H9 (cell line): Measurements from ENCODE around the gene BRICD5. TPM values are rescaled to one million over a fixed set of nuclear protein-coding genes. Genes with fewer than 3 reads are reported as not detected.

Experiments used
- DNase-seq: peaks from one replicate; pipeline ENCODE4 v3.0.0-alpha.2; 2017
- H2AFZ ChIP-seq: one replicate; pipeline ENCODE4 v1.6.1; 2013; ENCODE audit warnings: mild to moderate bottlenecking, low read length, control low read depth, moderate library complexity
- H2AK5ac ChIP-seq: 2 replicates; pipeline ENCODE4 v1.6.1; 2013; ENCODE audit warnings: low read length, control low read depth, mixed read lengths; ENCODE audit not compliant: insufficient read length
- H2BK120ac ChIP-seq: one replicate; pipeline ENCODE4 v1.6.1; 2013; ENCODE audit warnings: low read depth, mild to moderate bottlenecking, low read length, control low read depth, inconsistent platforms; ENCODE audit not compliant: poor library complexity, severe bottlenecking
- H2BK12ac ChIP-seq: 2 replicates; pipeline ENCODE4 v1.6.1; 2013; ENCODE audit warnings: low read length, control low read depth, mixed read lengths, low read depth; ENCODE audit not compliant: insufficient read length
- H2BK15ac ChIP-seq: 2 replicates; pipeline ENCODE4 v1.6.1; 2013; ENCODE audit warnings: low read depth, low read length, control low read depth
- H2BK20ac ChIP-seq: one replicate; pipeline ENCODE4 v1.6.1; 2013; ENCODE audit warnings: low read depth, mild to moderate bottlenecking, low read length, control low read depth, inconsistent platforms; ENCODE audit not compliant: poor library complexity, severe bottlenecking
- H2BK5ac ChIP-seq: 2 replicates; pipeline ENCODE4 v1.6.1; 2013; ENCODE audit warnings: low read length, control low read depth, mixed read lengths; ENCODE audit not compliant: insufficient read length
- H3K14ac ChIP-seq: 2 replicates; pipeline ENCODE4 v1.6.1; 2013; ENCODE audit warnings: low read length, control low read depth; ENCODE audit not compliant: insufficient read depth
- H3K18ac ChIP-seq: 2 replicates; pipeline ENCODE4 v1.6.1; 2013; ENCODE audit warnings: low read depth, mild to moderate bottlenecking, mixed read lengths, low read length, control low read depth; ENCODE audit not compliant: insufficient read length
- H3K23ac ChIP-seq: 2 replicates; pipeline ENCODE4 v1.6.1; 2013; ENCODE audit warnings: low read length, control low read depth, mixed read lengths, low read depth; ENCODE audit not compliant: insufficient read length
- H3K23me2 ChIP-seq: 2 replicates; pipeline ENCODE4 v1.6.1; 2013; ENCODE audit warnings: low read depth, mild to moderate bottlenecking, mixed read lengths, low read length, control low read depth; ENCODE audit not compliant: insufficient read length, poor library complexity, severe bottlenecking
- H3K27ac ChIP-seq: 2 replicates; pipeline ENCODE4 v1.5.1; 2013; ENCODE audit warnings: low read length, control low read depth, mixed read lengths, low read depth; ENCODE audit not compliant: insufficient read length
- H3K27me3 ChIP-seq: 2 replicates; pipeline ENCODE4 v1.6.1; 2013; ENCODE audit warnings: low read length, control low read depth, inconsistent platforms; ENCODE audit not compliant: insufficient read depth
- H3K4ac ChIP-seq: 2 replicates; pipeline ENCODE4 v1.6.1; 2013; ENCODE audit warnings: low read depth, mild to moderate bottlenecking, control low read depth, inconsistent platforms, low read length, moderate library complexity
- H3K4me1 ChIP-seq: 2 replicates; pipeline ENCODE4 v1.6.1; 2013; ENCODE audit warnings: low read length, control low read depth, inconsistent platforms; ENCODE audit not compliant: insufficient read depth
- H3K4me2 ChIP-seq: 2 replicates; pipeline ENCODE4 v1.6.1; 2013; ENCODE audit warnings: low read length, control low read depth, mixed read lengths; ENCODE audit not compliant: insufficient read length, insufficient read depth
- H3K56ac ChIP-seq: 2 replicates; pipeline ENCODE4 v1.6.1; 2013; ENCODE audit warnings: low read depth, mild to moderate bottlenecking, mixed read lengths, low read length, control low read depth; ENCODE audit not compliant: insufficient read length
- H3K79me1 ChIP-seq: 2 replicates; pipeline ENCODE4 v1.6.1; 2013; ENCODE audit warnings: low read depth, mild to moderate bottlenecking, moderate library complexity, low read length, control low read depth, inconsistent platforms; ENCODE audit not compliant: insufficient read depth, poor library complexity, severe bottlenecking
- H3K79me2 ChIP-seq: 2 replicates; pipeline ENCODE4 v1.6.1; 2013; ENCODE audit warnings: low read length, control low read depth, inconsistent platforms; ENCODE audit not compliant: insufficient read depth
- H3K9ac ChIP-seq: 2 replicates; pipeline ENCODE4 v1.6.1; 2013; ENCODE audit warnings: low read length, control low read depth, mixed read lengths; ENCODE audit not compliant: insufficient read length; ENCODE audit errors: extremely low read depth
- H3K9me3 ChIP-seq: one replicate; pipeline ENCODE4 v1.6.1; 2013; ENCODE audit warnings: low read depth, low read length, inconsistent platforms; ENCODE audit not compliant: control insufficient read depth
- H3T11ph ChIP-seq: one replicate; pipeline ENCODE4 v1.6.1; 2013; ENCODE audit warnings: mild to moderate bottlenecking, low read length, control low read depth, inconsistent platforms
- H4K20me1 ChIP-seq: one replicate; pipeline ENCODE4 v1.6.1; 2013; ENCODE audit not compliant: control insufficient read depth, insufficient read length, insufficient read depth
- H4K5ac ChIP-seq: 2 replicates; pipeline ENCODE4 v1.6.1; 2013; ENCODE audit warnings: low read depth, mild to moderate bottlenecking, mixed read lengths, low read length, control low read depth; ENCODE audit not compliant: insufficient read length
- H4K8ac ChIP-seq: replicated peaks from 2 replicates; pipeline ENCODE4 v1.6.1; 2013; ENCODE audit warnings: low read length, control low read depth, mixed read lengths, low read depth; ENCODE audit not compliant: insufficient read length
- H4K91ac ChIP-seq: 2 replicates; pipeline ENCODE4 v1.6.1; 2013; ENCODE audit warnings: low read depth, mild to moderate bottlenecking, moderate library complexity, mixed read lengths, low read length, control low read depth; ENCODE audit not compliant: insufficient read length
- H3K27ac Mint-ChIP-seq, 3 experiments: 2 replicates in 2 of 3; 3 replicates in 1 of 3; pipeline ENCODE4 v1.8.0; 2020 to 2021; ENCODE audit warnings: mixed read lengths in 3 of 3, mild to moderate bottlenecking in 1 of 3, moderate library complexity in 1 of 3
- H3K27me3 Mint-ChIP-seq: 2 replicates; pipeline ENCODE4 v1.8.0; 2021; ENCODE audit warnings: low read depth, mild to moderate bottlenecking, moderate library complexity, mixed read lengths
- H3K36me3 Mint-ChIP-seq, 3 experiments: 2 replicates in 2 of 3; 3 replicates in 1 of 3; pipeline ENCODE4 v1.8.0; 2020 to 2021; ENCODE audit warnings: low read depth in 3 of 3, mixed read lengths in 3 of 3; ENCODE audit not compliant: insufficient read depth in 1 of 3
- H3K4me1 Mint-ChIP-seq, 2 experiments: 2 replicates each; pipeline ENCODE4 v1.8.0; 2020; ENCODE audit warnings: mixed read lengths in 2 of 2
- H3K4me3 Mint-ChIP-seq, 2 experiments: 2 replicates in 1 of 2; 3 replicates in 1 of 2; pipeline ENCODE4 v1.8.0; 2020 to 2021; ENCODE audit warnings: mild to moderate bottlenecking in 2 of 2, mixed read lengths in 2 of 2, moderate library complexity in 1 of 2
- H3K9me3 Mint-ChIP-seq, 2 experiments: 2 replicates in 1 of 2; 3 replicates in 1 of 2; pipeline ENCODE4 v1.8.0; 2020; ENCODE audit warnings: mild to moderate bottlenecking in 2 of 2, mixed read lengths in 2 of 2, moderate library complexity in 1 of 2
- WGBS: extraction: QIAGEN DNeasy Blood & Tissue Kit; methylation state at CpG from one replicate; pipeline ENCODE4 v1.1.7; 2013; ENCODE audit warnings: missing lambda C conversion rate, low lambda C conversion rate, mixed read lengths; ENCODE audit not compliant: insufficient read length; ENCODE audit errors: extremely low coverage; 5-methylcytosine and 5-hydroxymethylcytosine counted together
- total RNA-seq: library from RNA; stranded (reverse); gene quantifications from 2 replicates; pipeline ENCODE4 v1.2.1, GENCODE V29; 2021
- TF ChIP-seq, protein P1 (sequence below): fragments of 200-600 bp; sonication (generic); conservative IDR thresholded peaks from 3 replicates; pipeline ENCODE4 v1.8.0; 2021; ENCODE audit warnings: antibody characterized with exemption, mild to moderate bottlenecking

Gene BRICD5
- total RNA-seq, 1 experiment from 2014 or later: 11.9 TPM

DNA sequence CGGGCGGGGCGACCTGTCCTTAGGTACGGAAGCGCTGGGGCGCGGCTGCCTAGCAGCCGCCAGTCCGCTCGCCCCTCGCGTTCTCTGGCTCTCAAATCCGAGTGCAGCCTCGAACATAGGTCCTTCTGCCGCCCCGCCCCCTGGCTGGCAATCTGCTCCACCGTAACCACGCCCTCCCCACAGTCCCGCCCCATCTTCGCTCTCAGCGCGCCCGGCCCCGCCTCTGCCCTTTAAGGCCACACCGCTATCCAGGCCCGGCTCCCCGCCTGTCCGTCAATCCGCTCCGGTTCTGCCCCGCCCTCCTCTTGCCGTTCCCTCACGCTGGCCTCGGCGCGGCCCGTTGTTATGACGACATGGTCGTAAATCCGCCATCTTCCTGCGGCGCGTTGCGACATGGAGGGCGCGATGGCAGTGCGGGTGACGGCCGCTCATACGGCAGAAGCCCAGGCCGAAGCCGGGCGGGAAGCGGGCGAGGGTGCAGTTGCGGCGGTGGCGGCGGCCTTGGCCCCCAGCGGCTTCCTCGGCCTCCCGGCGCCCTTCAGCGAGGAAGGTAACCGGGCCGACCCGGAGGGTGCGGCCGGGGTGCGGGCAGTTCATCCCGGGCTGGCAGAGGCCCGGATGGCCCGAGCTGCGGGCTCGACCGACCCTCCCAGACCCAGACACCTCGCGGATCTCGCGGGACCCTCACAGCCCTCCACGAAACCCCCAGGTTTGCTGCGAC lies 12.7 kb upstream of the BRICD5 start, which contains the start of gene E4F1:
Gene E4F1, plus strand, starts transcription at position 371 of the 721 bp plus-strand sequence. Its CDS starts 23 bp downstream, at position 394.
- Histone ChIP-seq H3K4ac (no peak within 1 kb of the TSS), H3K14ac (peak within 1 kb of the TSS; percentile 36; the same call in 1 of the 2 replicates), H3K18ac (peak within 1 kb of the TSS; percentile 27), H2BK5ac (no peak within 1 kb of the TSS), H3K23ac (no peak within 1 kb of the TSS), H3K4me1 (no peaks in the 10 kb centered on the region), H3K27ac (no peak within 1 kb of the TSS), H2BK12ac (no peak within 1 kb of the TSS), H4K91ac (no peak within 1 kb of the TSS), H4K20me1 (no peaks in the 10 kb centered on the region), H2AK5ac (no peak within 1 kb of the TSS), H3K79me2 (peaks cover 5% of the 10 kb centered on the region; the same call in 1 of the 2 replicates), H3K9ac (peak within 1 kb of the TSS; percentile 60), H3K4me2 (peak within 1 kb of the TSS; percentile 56), H3K23me2 (no peaks in the 10 kb centered on the region), H3K27me3 (no peaks in the 10 kb centered on the region; the same call in 1 of the 2 replicates), H3T11ph (no peak within 1 kb of the TSS), H3K56ac (no peak within 1 kb of the TSS), H2AFZ (no peak within 1 kb of the TSS), H3K79me1 (no peaks in the 10 kb centered on the region), H4K8ac (no peak within 1 kb of the TSS), H2BK20ac (no peak within 1 kb of the TSS), H2BK120ac (no peak within 1 kb of the TSS), H2BK15ac (no peak within 1 kb of the TSS), H4K5ac (no peak within 1 kb of the TSS), H3K9me3 (no peaks in the 10 kb centered on the region)
- peaks cover 0 to 3% (median 0%) of the 10 kb centered on the region in 3 experiments; a peak in 3 of 7 replicates for H3K36me3 Mint-ChIP-seq
- WGBS: no CpG with 5 or more reads among the region's 82 CpGs
- H3K27me3 Mint-ChIP-seq: no peaks in the 10 kb centered on the region
- H3K4me3 Mint-ChIP-seq: peak within 1 kb of the TSS; percentile 80 to 84
- no peaks in the 10 kb centered on the region for H3K9me3 Mint-ChIP-seq
- DNase-seq: peak; percentile 100
- peak within 1 kb of the TSS in 2 of 3 experiments; percentile 55 to 75; a peak in 3 of 7 replicates for H3K27ac Mint-ChIP-seq
- H3K4me1 Mint-ChIP-seq: peaks cover 3% of the 10 kb centered on the region in 2 experiments; a peak in 2 of 4 replicates
- TF ChIP-seq, protein P1, sequence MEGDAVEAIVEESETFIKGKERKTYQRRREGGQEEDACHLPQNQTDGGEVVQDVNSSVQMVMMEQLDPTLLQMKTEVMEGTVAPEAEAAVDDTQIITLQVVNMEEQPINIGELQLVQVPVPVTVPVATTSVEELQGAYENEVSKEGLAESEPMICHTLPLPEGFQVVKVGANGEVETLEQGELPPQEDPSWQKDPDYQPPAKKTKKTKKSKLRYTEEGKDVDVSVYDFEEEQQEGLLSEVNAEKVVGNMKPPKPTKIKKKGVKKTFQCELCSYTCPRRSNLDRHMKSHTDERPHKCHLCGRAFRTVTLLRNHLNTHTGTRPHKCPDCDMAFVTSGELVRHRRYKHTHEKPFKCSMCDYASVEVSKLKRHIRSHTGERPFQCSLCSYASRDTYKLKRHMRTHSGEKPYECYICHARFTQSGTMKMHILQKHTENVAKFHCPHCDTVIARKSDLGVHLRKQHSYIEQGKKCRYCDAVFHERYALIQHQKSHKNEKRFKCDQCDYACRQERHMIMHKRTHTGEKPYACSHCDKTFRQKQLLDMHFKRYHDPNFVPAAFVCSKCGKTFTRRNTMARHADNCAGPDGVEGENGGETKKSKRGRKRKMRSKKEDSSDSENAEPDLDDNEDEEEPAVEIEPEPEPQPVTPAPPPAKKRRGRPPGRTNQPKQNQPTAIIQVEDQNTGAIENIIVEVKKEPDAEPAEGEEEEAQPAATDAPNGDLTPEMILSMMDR: no peak
